Effector CD8-positive, alpha-beta T cell (primary cell): Measurements from ENCODE around the gene TRERF1.
A peak's percentile ranks its signal among the peaks of the same experiment; 100 is the strongest.
"Not testable (repeated sequence)": the region's sequence is repeated elsewhere in the genome, so short reads cannot be mapped to it uniquely, and the experiment has no call there.

Experiments
- DNase-seq: peaks from one replicate; lab custom pipeline; 2025; lab: John Stamatoyannopoulos, UW
- total RNA-seq, 4 experiments: gene quantifications; one replicate each; lab custom pipeline; 2026; lab: John Stamatoyannopoulos, UW

Gene TRERF1
- 39.0 to 86.1 (median 63.4) reads per million in 4 experiments for total RNA-seq

- peak; percentile 37 for DNase-seq
These were observed at the start of gene TRERF1 for GRCh38 chr6:42451333-42452170. TRERF1 (minus strand) TSS chr6:42451926; CDS start chr6:42269590, 182,336 bp downstream.

GRCh38 chr6:42498473-42499128 lies 46.9 kb upstream of the TRERF1 start:
- no peak for DNase-seq

GRCh38 chr6:42493914-42494539 lies 42.3 kb upstream of the TRERF1 start:
- no peak for DNase-seq

- no peak for DNase-seq
These were observed 36.4 kb upstream of the TRERF1 start for GRCh38 chr6:42488129-42488528.

- no peak for DNase-seq
These were observed 32.5 kb upstream of the TRERF1 start for GRCh38 chr6:42484261-42484660.

- DNase-seq = no peak
These were observed 30.4 kb upstream of the TRERF1 start for GRCh38 chr6:42482174-42482573.

- no peak for DNase-seq
These were observed 20.0 kb upstream of the TRERF1 start for GRCh38 chr6:42471714-42472113.

GRCh38 chr6:42471142-42471541 lies 19.4 kb upstream of the TRERF1 start:
- DNase-seq = no peak

GRCh38 chr6:42468273-42468672 lies 16.5 kb upstream of the TRERF1 start:
- no peak for DNase-seq

GRCh38 chr6:42467651-42468050 lies 15.9 kb upstream of the TRERF1 start:
- DNase-seq = no peak

- DNase-seq = not testable (repeated sequence)
These were observed 14.7 kb upstream of the TRERF1 start for GRCh38 chr6:42466470-42466869.

GRCh38 chr6:42462474-42462972 lies 10.8 kb upstream of the TRERF1 start:
- no peak for DNase-seq

- no peak for DNase-seq
These were observed 9.2 kb upstream of the TRERF1 start for GRCh38 chr6:42460883-42461282.

GRCh38 chr6:42459888-42460287 lies 8.2 kb upstream of the TRERF1 start:
- no peak for DNase-seq

- no peak for DNase-seq
These were observed 2.7 kb upstream of the TRERF1 start for GRCh38 chr6:42454428-42454791.

- no peak for DNase-seq
These were observed 2.1 kb upstream of the TRERF1 start for GRCh38 chr6:42453654-42454427.

- DNase-seq = peak; percentile 47
These were observed 1.4 kb upstream of the TRERF1 start for GRCh38 chr6:42453031-42453653.

- DNase-seq = peak; percentile 23
These were observed 675 bp upstream of the TRERF1 start for GRCh38 chr6:42452171-42453030.

- DNase-seq = no peak
These were observed 1.0 kb downstream of the TRERF1 start for GRCh38 chr6:42450477-42451332.
